Caco-2 (cell line): ENCODE measurements around the gene C3orf70. TPM values are rescaled to one million over a fixed set of nuclear protein-coding genes. Genes with fewer than 3 reads are reported as not detected.

ENCODE experiments used
- BruUV-seq: library from RNA; stranded (reverse); fragments of 400-500 nt; replicated peaks from 2 replicates; lab custom pipeline; 2021; lab: Mats Ljungman, UMichigan
- CTCF ChIA-PET: fragments of 300-600 bp; sonication (Branson Sonifier 250); formaldehyde crosslinking; loops from one replicate; lab custom pipeline; 2022; ENCODE audit warnings: antibody characterized with exemption; lab: Charles Lee
- POLR2A ChIA-PET: fragments of 300-600 bp; sonication (Branson Sonifier 250); formaldehyde crosslinking; loops from one replicate; lab custom pipeline; 2022; ENCODE audit warnings: antibody characterized with exemption; lab: Charles Lee
- DNase-seq, 2 experiments: peaks; one replicate each; pipeline versions ENCODE4 v3.0.0 to v3.0.0-alpha.2; 2020 to 2022
- H3K27me3 ChIP-seq: replicated peaks from 2 replicates; pipeline ENCODE4 v1.6.0; 2011; ENCODE audit warnings: low read length; ENCODE audit not compliant: control insufficient read depth, insufficient read depth
- H3K36me3 ChIP-seq: 2 replicates; pipeline ENCODE4 v1.5.1; 2011; ENCODE audit warnings: low read length; ENCODE audit not compliant: control insufficient read depth, insufficient read depth
- H3K4me1 ChIP-seq: fragments of 250-450 bp; sonication (Bioruptor Pico); 2 replicates; pipeline ENCODE4 v1.5.1; 2020; ENCODE audit warnings: mild to moderate bottlenecking
- H3K4me3 ChIP-seq: 2 replicates; pipeline ENCODE4 v1.5.1; 2011; ENCODE audit warnings: low read depth, mild to moderate bottlenecking, control low read depth, low read length
- H3K9me3 ChIP-seq: fragments of 250-450 bp; sonication (Bioruptor Pico); 2 replicates; pipeline ENCODE4 v1.5.1; 2020; ENCODE audit warnings: mild to moderate bottlenecking, moderate library complexity
- H3K27ac Mint-ChIP-seq: one replicate; pipeline ENCODE4 v1.8.0; 2022; ENCODE audit warnings: mixed read lengths; ENCODE audit not compliant: unreplicated experiment
- H3K27me3 Mint-ChIP-seq: one replicate; pipeline ENCODE4 v1.8.0; 2022; ENCODE audit warnings: mixed read lengths; ENCODE audit not compliant: insufficient read depth, unreplicated experiment
- H3K36me3 Mint-ChIP-seq: one replicate; pipeline ENCODE4 v1.8.0; 2022; ENCODE audit warnings: mild to moderate bottlenecking, mixed read lengths; ENCODE audit not compliant: insufficient read depth, unreplicated experiment
- H3K4me1 Mint-ChIP-seq: one replicate; pipeline ENCODE4 v1.8.0; 2022; ENCODE audit warnings: low read depth, mixed read lengths; ENCODE audit not compliant: unreplicated experiment
- H3K4me3 Mint-ChIP-seq: one replicate; pipeline ENCODE4 v1.8.0; 2022; ENCODE audit warnings: mild to moderate bottlenecking, moderate library complexity, mixed read lengths; ENCODE audit not compliant: unreplicated experiment
- H3K9me3 Mint-ChIP-seq: one replicate; pipeline ENCODE4 v1.8.0; 2022; ENCODE audit warnings: mixed read lengths; ENCODE audit not compliant: unreplicated experiment
- CTCF ChIP-seq, 2 experiments: fragments of 200-600 bp in 1 of 2; IDR thresholded peaks; 1 replicate in 1 of 2; 2 replicates in 1 of 2; pipeline versions ENCODE4 v1.5.1 to v1.8.0; 2011 to 2022; ENCODE audit warnings: antibody characterized with exemption in 1 of 2, control low read depth in 1 of 2, inconsistent platforms in 1 of 2, low read depth in 1 of 2, low read length in 1 of 2, mild to moderate bottlenecking in 1 of 2, moderate library complexity in 1 of 2; ENCODE audit not compliant: insufficient read depth in 1 of 2, severe bottlenecking in 1 of 2, unreplicated experiment in 1 of 2
- intact Hi-C: fragments of 100-400 bp; cut with micrococcal nuclease; formaldehyde crosslinking; loops from one replicate; pipeline ENCODE4 v1.10.0; 2022; ENCODE audit not compliant: unreplicated experiment
- total RNA-seq: library from RNA; stranded (reverse); gene quantifications from 2 replicates; pipeline ENCODE4 v1.2.3, GENCODE V29; 2022

Gene C3orf70
- total RNA-seq, 1 experiment from 2014 or later, result 11.2 TPM

DNA sequence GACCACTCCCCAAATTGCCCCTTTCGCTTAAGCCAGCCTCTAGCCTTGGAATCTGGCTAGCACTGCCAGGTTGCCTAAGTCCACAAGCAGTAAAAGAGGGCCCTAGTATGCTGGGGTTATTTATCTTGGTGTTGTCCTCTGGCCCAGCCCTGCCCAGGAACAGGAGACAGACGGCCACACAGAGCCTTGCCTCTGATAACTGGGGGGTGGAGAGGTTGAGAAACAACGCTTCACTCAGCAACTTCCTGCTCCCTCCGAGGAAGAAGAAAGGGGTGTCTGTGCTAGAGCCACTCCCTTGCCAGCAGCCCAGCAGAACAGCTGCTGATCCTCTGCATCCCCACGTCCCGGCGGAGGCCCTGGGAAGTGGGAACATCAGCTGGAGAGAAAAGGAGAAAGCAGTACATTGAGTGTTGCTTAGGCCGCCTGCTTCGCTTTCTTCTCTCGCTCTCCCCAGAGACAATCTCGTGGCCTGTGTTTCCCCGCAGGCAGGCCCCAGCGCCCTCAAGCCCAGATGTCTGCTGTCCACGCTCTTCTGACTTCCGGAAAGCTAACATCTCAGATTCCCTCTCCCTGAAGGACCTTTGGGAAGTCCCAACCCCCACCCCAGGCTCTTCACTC lies 22.6 kb upstream of the C3orf70 start:
- ChIA-PET CTCF (interaction anchor here (0.7 to 1.9 kb wide), 2 partner anchors 98 to 105 kb away, joined by 3 to 9 read pairs; no protein-coding TSS in a partner anchor), POLR2A (no interaction called here)
- H3K4me3 ChIP-seq, result no peak overlapping the region
- H3K4me3 Mint-ChIP-seq, result peak overlapping the region; percentile 43
- intact Hi-C loops, result loop anchor here (1.0 to 10.0 kb wide), 2 partner anchors 105 to 201 kb away; no protein-coding TSS in a partner anchor
- H3K27me3 Mint-ChIP-seq, result no peaks in the 10 kb centered on the region
- H3K36me3 Mint-ChIP-seq, result no peaks in the 10 kb centered on the region
- no peak for TF ChIP-seq CTCF (IDR thresholded peaks at IDR 0.05; ENCODE audit: insufficient read depth in 1 of 2, low read depth in 1 of 2, low read length in 1 of 2, severe bottlenecking in 1 of 2, unreplicated experiment in 1 of 2)
- no peaks in the 10 kb centered on the region for H3K9me3 ChIP-seq
- H3K27me3 ChIP-seq, result no peaks in the 10 kb centered on the region
- no peaks in the 10 kb centered on the region for H3K36me3 ChIP-seq
- BruUV-seq, result no TSS peak
- peaks cover 15% of the 10 kb centered on the region for H3K4me1 ChIP-seq
- H3K4me1 Mint-ChIP-seq, result peaks cover 7% of the 10 kb centered on the region
- H3K27ac Mint-ChIP-seq, result peak overlapping the region; percentile 85
- no peaks in the 10 kb centered on the region for H3K9me3 Mint-ChIP-seq
- peak; percentile 49 to 79 for DNase-seq

GRCh38 chr3:185172086-185173049 lies 19.5 kb upstream of the C3orf70 start:
- Histone ChIP-seq H3K36me3 (no peaks in the 10 kb centered on the region), H3K4me3 (no peak overlapping the region), H3K9me3 (no peaks in the 10 kb centered on the region), H3K27me3 (no peaks in the 10 kb centered on the region), H3K4me1 (peaks cover 15% of the 10 kb centered on the region)
- BruUV-seq, result no TSS peak
- H3K4me1 Mint-ChIP-seq, result peaks cover 7% of the 10 kb centered on the region
- intact Hi-C loops, result loop anchor here (10.0 kb wide), 1 partner anchor 198 kb away; no protein-coding TSS in a partner anchor
- TF ChIP-seq CTCF (IDR thresholded peaks at IDR 0.05; ENCODE audit: insufficient read depth in 1 of 2, low read depth in 1 of 2, low read length in 1 of 2, severe bottlenecking in 1 of 2, unreplicated experiment in 1 of 2), result no peak
- POLR2A ChIA-PET, result no interaction called here
- H3K9me3 Mint-ChIP-seq, result no peaks in the 10 kb centered on the region
- H3K27me3 Mint-ChIP-seq, result no peaks in the 10 kb centered on the region
- no peaks in the 10 kb centered on the region for H3K36me3 Mint-ChIP-seq
- CTCF ChIA-PET, result no interaction called here
- no peak overlapping the region for H3K27ac Mint-ChIP-seq
- no peak overlapping the region for H3K4me3 Mint-ChIP-seq
- DNase-seq, result no peak

- BruUV-seq, result no TSS peak
- POLR2A ChIA-PET, result no interaction called here
- H3K27ac Mint-ChIP-seq, result no peak overlapping the region
Observed at GRCh38 chr3:185164428-185165217, 11.8 kb upstream of the C3orf70 start.

More at GRCh38 chr3:185164428-185165217, 11.8 kb upstream of the C3orf70 start:
- Mint-ChIP-seq H3K4me1 (no peaks in the 10 kb centered on the region), H3K9me3 (no peaks in the 10 kb centered on the region), H3K36me3 (no peaks in the 10 kb centered on the region), H3K27me3 (no peaks in the 10 kb centered on the region), H3K4me3 (no peak overlapping the region)
- H3K9me3 ChIP-seq, result no peaks in the 10 kb centered on the region
- CTCF ChIA-PET, result no interaction called here
- TF ChIP-seq CTCF (IDR thresholded peaks at IDR 0.05; ENCODE audit: insufficient read depth in 1 of 2, low read depth in 1 of 2, low read length in 1 of 2, severe bottlenecking in 1 of 2, unreplicated experiment in 1 of 2), result no peak
- DNase-seq, result no peak
- H3K4me1 ChIP-seq, result no peaks in the 10 kb centered on the region
- H3K4me3 ChIP-seq, result no peak overlapping the region
- no peaks in the 10 kb centered on the region for H3K27me3 ChIP-seq
- intact Hi-C loops, result no loop called here
- H3K36me3 ChIP-seq, result no peaks in the 10 kb centered on the region
